SU-DHL-6 (cell line): Measurements from ENCODE around the gene ADSL.

Experiments used
- H2AFZ ChIP-seq: fragments of 200-600 bp; sonication (generic); 2 replicates; pipeline ENCODE4 v1.6.1; 2014; ENCODE audit warnings: low read depth, mild to moderate bottlenecking, moderate library complexity, mixed read lengths, antibody characterized with exemption, low read length; ENCODE audit not compliant: severe bottlenecking
- H3F3A ChIP-seq: fragments of 200-600 bp; shearing (Covaris generic); 2 replicates; pipeline ENCODE4 v1.6.0; 2016; ENCODE audit warnings: antibody characterized with exemption, mild to moderate bottlenecking; ENCODE audit not compliant: insufficient read depth
- H3K27ac ChIP-seq: fragments of 200-600 bp; sonication (generic); 2 replicates; pipeline ENCODE4 v1.5.1; 2016; ENCODE audit warnings: low read depth, mild to moderate bottlenecking, low read length, moderate library complexity, mixed read lengths
- H3K27me3 ChIP-seq: fragments of 200-600 bp; sonication (generic), shearing (Covaris generic); 2 replicates; pipeline ENCODE4 v1.6.0; 2014; ENCODE audit warnings: mild to moderate bottlenecking, low read length
- H3K36me3 ChIP-seq: fragments of 200-600 bp; sonication (generic); 2 replicates; pipeline ENCODE4 v1.6.1; 2014; ENCODE audit warnings: mild to moderate bottlenecking, low read length, mixed read lengths
- H3K4me2 ChIP-seq: fragments of 300-600, 200-600 bp; shearing (Covaris generic), sonication (generic); 2 replicates; pipeline ENCODE4 v1.6.0; 2014; ENCODE audit warnings: low read length, low read depth, mild to moderate bottlenecking; ENCODE audit not compliant: poor library complexity, severe bottlenecking
- H3K4me3 ChIP-seq: fragments of 200-600 bp; sonication (generic); 2 replicates; pipeline ENCODE4 v1.5.1; 2014; ENCODE audit warnings: antibody characterized with exemption, low read length, mild to moderate bottlenecking, mixed read lengths; ENCODE audit not compliant: insufficient read depth, poor library complexity, severe bottlenecking
- H3K79me2 ChIP-seq: fragments of 200-600 bp; sonication (generic); 2 replicates; pipeline ENCODE4 v1.6.1; 2014; ENCODE audit warnings: mild to moderate bottlenecking, low read length, moderate library complexity; ENCODE audit not compliant: insufficient read depth
- H3K9ac ChIP-seq: fragments of 200-600 bp; sonication (generic); 2 replicates; pipeline ENCODE4 v1.7.0; 2014; ENCODE audit warnings: mild to moderate bottlenecking, low read length
- H3K9me2 ChIP-seq: fragments of 200-600 bp; sonication (generic); replicated peaks from 2 replicates; pipeline ENCODE4 v1.6.1; 2014; ENCODE audit warnings: low read length; ENCODE audit not compliant: insufficient read depth
- H3K9me3 ChIP-seq: fragments of 200-600 bp; sonication (generic); 2 replicates; pipeline ENCODE4 v1.6.1; 2014; ENCODE audit warnings: low read length, mixed read lengths; ENCODE audit not compliant: insufficient read depth
- H4K20me1 ChIP-seq: fragments of 200-600 bp; sonication (generic); 2 replicates; pipeline ENCODE4 v1.6.1; 2014; ENCODE audit warnings: low read depth, mild to moderate bottlenecking, antibody characterized with exemption, low read length, moderate library complexity, mixed read lengths
- CTCF ChIP-seq: fragments of 200-600 bp; sonication (generic); IDR thresholded peaks from one replicate; pipeline ENCODE4 v1.5.1; 2017; ENCODE audit warnings: antibody characterized with exemption, mild to moderate bottlenecking, low read length, moderate library complexity; ENCODE audit not compliant: insufficient read depth, poor library complexity, severe bottlenecking
- EZH2phosphoT487 ChIP-seq: fragments of 200-600 bp; sonication (generic), shearing (Covaris generic); conservative IDR thresholded peaks from 2 replicates; pipeline ENCODE4 v1.6.1; 2018; ENCODE audit warnings: mild to moderate bottlenecking, antibody characterized with exemption, low read length, moderate library complexity, mixed read lengths

The ADSL gene

DNA sequence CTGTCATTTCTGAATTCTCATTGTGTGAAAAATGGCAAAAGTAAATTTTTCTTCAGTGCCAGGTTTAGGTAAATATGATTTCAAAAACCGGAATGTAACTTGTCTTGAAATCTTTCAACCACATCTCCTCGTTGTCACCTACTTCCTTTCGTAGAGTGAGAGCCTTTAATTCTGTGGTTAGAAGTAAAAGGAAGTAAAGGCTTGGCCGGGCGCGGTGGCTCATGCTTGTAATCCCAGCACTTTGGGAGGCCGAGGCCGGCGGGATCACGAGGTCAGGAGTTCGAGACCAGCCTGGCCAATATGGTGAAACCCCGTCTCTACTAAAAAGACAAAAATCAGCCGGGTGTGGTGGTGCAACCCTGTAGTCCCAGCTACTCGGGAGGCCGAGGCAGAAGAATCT is 53.9 kb downstream of the ADSL start:
- Histone ChIP-seq H3K36me3 (0 out of 2 replicates have a peak, but pooled peaks cover 5% of the 10 kb centered on the region), H3K79me2 (no peaks in the 10 kb centered on the region; the same call in 1 of the 2 replicates), H3K4me3 (peak overlapping the region; percentile 12), H3F3A (peaks cover 65% of the 10 kb centered on the region), H3K27ac (peak overlapping the region; percentile 90), H2AFZ (no peak overlapping the region), H3K9me3 (no peaks in the 10 kb centered on the region), H3K9ac (peak overlapping the region; percentile 46), H3K27me3 (no peaks in the 10 kb centered on the region), H4K20me1 (no peaks in the 10 kb centered on the region), H3K4me2 (peak overlapping the region; percentile 62), H3K9me2 (no peaks in the 10 kb centered on the region)
- no peak for TF ChIP-seq CTCF
- TF ChIP-seq EZH2phosphoT487 = no peak

DNA sequence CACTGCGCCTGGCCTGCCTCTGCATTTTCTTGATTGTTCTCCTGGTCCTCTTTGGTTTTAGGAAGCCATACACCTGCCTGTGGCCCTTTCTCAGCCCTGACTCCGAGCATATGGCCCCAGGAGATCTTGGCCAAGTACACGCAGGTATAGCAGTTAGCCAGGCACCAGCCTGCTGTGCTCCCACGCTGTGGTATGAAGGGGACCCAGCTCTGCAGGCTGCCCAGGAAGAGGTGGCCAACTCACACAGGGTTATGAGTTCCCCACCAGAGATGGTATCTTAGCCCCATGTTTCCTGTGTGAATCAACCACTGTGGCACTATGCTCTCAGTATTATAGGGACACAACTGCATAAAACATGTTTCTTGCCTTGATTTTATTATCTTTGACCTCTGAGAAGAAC is 55.2 kb downstream of the ADSL start:
- Histone ChIP-seq H3K9me2 (no peaks in the 10 kb centered on the region), H3F3A (peaks cover 57% of the 10 kb centered on the region), H3K27ac (peak overlapping the region; percentile 90), H3K27me3 (no peaks in the 10 kb centered on the region), H2AFZ (no peak overlapping the region), H3K4me3 (no peak overlapping the region), H3K9ac (no peak overlapping the region), H3K9me3 (no peaks in the 10 kb centered on the region), H3K4me2 (no peak overlapping the region), H3K36me3 (0 out of 2 replicates have a peak, but pooled peaks cover 5% of the 10 kb centered on the region), H3K79me2 (no peaks in the 10 kb centered on the region; the same call in 1 of the 2 replicates), H4K20me1 (no peaks in the 10 kb centered on the region)
- TF ChIP-seq CTCF (no peak), EZH2phosphoT487 (no peak)

GRCh38 chr22:40401981-40402406 is 55.7 kb downstream of the ADSL start:
- no peak overlapping the region for H2AFZ ChIP-seq
- 0 out of 2 replicates have a peak, but pooled peaks cover 5% of the 10 kb centered on the region for H3K36me3 ChIP-seq
- no peaks in the 10 kb centered on the region for H3K9me3 ChIP-seq
- H3K27ac ChIP-seq = peak overlapping the region; percentile 90
- no peaks in the 10 kb centered on the region for H3K27me3 ChIP-seq
- no peak overlapping the region for H3K4me3 ChIP-seq
- peaks cover 52% of the 10 kb centered on the region for H3F3A ChIP-seq
- no peaks in the 10 kb centered on the region for H4K20me1 ChIP-seq
- TF ChIP-seq EZH2phosphoT487 = no peak
- TF ChIP-seq CTCF = no peak
- H3K9me2 ChIP-seq = no peaks in the 10 kb centered on the region
- no peak overlapping the region for H3K4me2 ChIP-seq
- no peaks in the 10 kb centered on the region; the same call in 1 of the 2 replicates for H3K79me2 ChIP-seq
- no peak overlapping the region for H3K9ac ChIP-seq
